ENCODE data around the gene SMO. TPM values are rescaled to one million over a fixed set of nuclear protein-coding genes. Genes with fewer than 3 reads are reported as not detected.
"Not testable (repeated sequence)": the region's sequence is repeated elsewhere in the genome, so short reads cannot be mapped to it uniquely, and the experiment has no call there.

The SMO gene
- total RNA-seq, 2 donors from 2014 or later: 4.7 to 9.9 TPM

GRCh38 chr7:129167817-129168216 lies 20.6 kb upstream of the SMO start:
- TF ChIP-seq, protein P1, sequence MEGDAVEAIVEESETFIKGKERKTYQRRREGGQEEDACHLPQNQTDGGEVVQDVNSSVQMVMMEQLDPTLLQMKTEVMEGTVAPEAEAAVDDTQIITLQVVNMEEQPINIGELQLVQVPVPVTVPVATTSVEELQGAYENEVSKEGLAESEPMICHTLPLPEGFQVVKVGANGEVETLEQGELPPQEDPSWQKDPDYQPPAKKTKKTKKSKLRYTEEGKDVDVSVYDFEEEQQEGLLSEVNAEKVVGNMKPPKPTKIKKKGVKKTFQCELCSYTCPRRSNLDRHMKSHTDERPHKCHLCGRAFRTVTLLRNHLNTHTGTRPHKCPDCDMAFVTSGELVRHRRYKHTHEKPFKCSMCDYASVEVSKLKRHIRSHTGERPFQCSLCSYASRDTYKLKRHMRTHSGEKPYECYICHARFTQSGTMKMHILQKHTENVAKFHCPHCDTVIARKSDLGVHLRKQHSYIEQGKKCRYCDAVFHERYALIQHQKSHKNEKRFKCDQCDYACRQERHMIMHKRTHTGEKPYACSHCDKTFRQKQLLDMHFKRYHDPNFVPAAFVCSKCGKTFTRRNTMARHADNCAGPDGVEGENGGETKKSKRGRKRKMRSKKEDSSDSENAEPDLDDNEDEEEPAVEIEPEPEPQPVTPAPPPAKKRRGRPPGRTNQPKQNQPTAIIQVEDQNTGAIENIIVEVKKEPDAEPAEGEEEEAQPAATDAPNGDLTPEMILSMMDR (IDR thresholded peaks at IDR 0.05): no peak
- no peak for DNase-seq (ENCODE audit: low spot score)
- H3K4me1 ChIP-seq: peaks cover 0 to 17% of the 10 kb centered on the region in 2 donors
- H3K27me3 ChIP-seq: no peaks in the 10 kb centered on the region
- H3K4me3 ChIP-seq: no peak overlapping the region
- no peaks in the 10 kb centered on the region for H3K9me3 ChIP-seq
- H3K27ac ChIP-seq: no peak overlapping the region
- H3K36me3 ChIP-seq: no peaks in the 10 kb centered on the region

DNA sequence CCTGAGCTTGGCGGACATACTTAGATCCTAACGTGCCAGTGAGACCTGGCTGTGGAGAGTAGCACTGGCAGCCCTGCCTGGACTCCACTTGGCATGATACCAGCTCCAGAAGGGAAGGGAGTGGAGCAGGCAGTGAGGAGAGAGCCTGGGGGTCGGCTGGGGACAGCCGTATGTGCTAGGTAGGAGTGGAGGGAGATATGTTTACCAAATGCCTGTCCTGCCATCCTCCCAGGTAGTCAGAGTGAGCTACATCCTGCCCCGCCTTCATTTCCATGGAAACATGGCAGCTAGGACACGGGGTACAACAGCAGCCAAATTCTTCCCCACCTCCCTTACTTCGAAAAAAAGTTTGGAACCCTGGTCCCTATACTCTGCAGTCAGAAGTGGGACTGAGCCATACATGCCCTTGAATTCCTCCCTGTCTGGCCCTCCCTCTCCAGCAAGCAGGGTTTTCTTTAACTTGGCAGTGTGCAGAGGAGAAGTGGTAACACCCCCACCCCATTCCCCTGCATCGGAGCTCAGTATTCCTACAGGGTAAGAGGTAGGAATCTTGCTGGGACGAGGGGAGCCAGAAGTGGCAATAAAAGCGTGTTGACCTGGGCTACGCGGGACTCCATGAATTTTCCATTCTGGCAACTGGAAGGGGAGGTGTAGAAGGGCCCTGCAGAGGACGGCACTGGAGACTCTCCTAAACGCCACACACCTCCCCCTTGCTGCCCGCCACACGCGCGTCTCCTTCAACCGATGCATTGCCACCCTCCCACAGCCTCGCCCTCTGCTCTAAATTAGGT lies 20.0 kb upstream of the SMO start:
- Histone ChIP-seq H3K27me3 (no peaks in the 10 kb centered on the region), H3K4me1 (peaks cover 0 to 17% of the 10 kb centered on the region in 2 donors), H3K9me3 (no peaks in the 10 kb centered on the region), H3K36me3 (no peaks in the 10 kb centered on the region), H3K4me3 (peak overlapping the region; percentile 39 to 56), H3K27ac (peak overlapping the region; percentile 13 to 60)
- TF ChIP-seq, protein P1 (IDR thresholded peaks at IDR 0.05): no peak
- no peak for DNase-seq (ENCODE audit: low spot score)

- Histone ChIP-seq H3K4me3 (peak overlapping the region; percentile 39 to 56), H3K9me3 (no peaks in the 10 kb centered on the region), H3K27ac (peak overlapping the region; percentile 26 to 60), H3K36me3 (no peaks in the 10 kb centered on the region), H3K4me1 (peaks cover 0 to 17% of the 10 kb centered on the region in 2 donors), H3K27me3 (no peaks in the 10 kb centered on the region)
- TF ChIP-seq, protein P1 (IDR thresholded peaks at IDR 0.05): no peak
- DNase-seq (ENCODE audit: low spot score): no peak
These were observed 19.2 kb upstream of the SMO start for GRCh38 chr7:129169171-129169671.

GRCh38 chr7:129169686-129170440 lies 18.6 kb upstream of the SMO start:
- Histone ChIP-seq H3K9me3 (no peaks in the 10 kb centered on the region), H3K4me3 (peak overlapping the region; percentile 39 to 56), H3K4me1 (peaks cover 0 to 17% of the 10 kb centered on the region in 2 donors), H3K27me3 (no peaks in the 10 kb centered on the region), H3K36me3 (no peaks in the 10 kb centered on the region), H3K27ac (peak overlapping the region; percentile 26 to 60)
- TF ChIP-seq, protein P1 (IDR thresholded peaks at IDR 0.05): no peak
- no peak for DNase-seq (ENCODE audit: low spot score)

GRCh38 chr7:129170441-129171021 lies 17.9 kb upstream of the SMO start:
- H3K4me3 ChIP-seq: no peak overlapping the region
- H3K27me3 ChIP-seq: no peaks in the 10 kb centered on the region
- no peak for DNase-seq (ENCODE audit: low spot score)
- H3K27ac ChIP-seq: no peak overlapping the region
- H3K36me3 ChIP-seq: no peaks in the 10 kb centered on the region
- TF ChIP-seq, protein P1 (IDR thresholded peaks at IDR 0.05): no peak
- H3K9me3 ChIP-seq: no peaks in the 10 kb centered on the region
- H3K4me1 ChIP-seq: peaks cover 0 to 17% of the 10 kb centered on the region in 2 donors

DNA sequence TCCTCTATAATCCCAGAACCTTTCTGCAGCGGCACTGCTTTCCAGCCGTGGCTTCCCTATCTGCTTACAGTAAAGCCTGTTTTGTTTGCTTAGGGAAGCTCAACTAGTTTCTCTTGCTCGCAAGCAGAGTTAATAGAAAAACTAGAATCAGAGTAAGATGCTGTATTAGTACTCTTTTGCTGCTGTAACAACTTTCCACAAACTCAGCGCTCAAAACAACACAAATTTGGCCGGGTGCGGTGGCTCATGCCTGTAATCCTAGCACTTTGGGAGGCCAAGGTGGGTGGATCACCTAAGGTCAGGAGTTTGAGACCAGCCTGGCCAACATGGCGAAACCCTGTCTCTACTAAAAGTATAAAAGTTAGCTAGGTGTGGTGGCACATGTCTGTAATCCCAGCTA lies 14.6 kb upstream of the SMO start:
- not testable (repeated sequence) for H3K27ac ChIP-seq; DNase-seq (ENCODE audit: low spot score); H3K36me3 ChIP-seq; H3K9me3 ChIP-seq; H3K4me3 ChIP-seq; H3K27me3 ChIP-seq
- peaks cover 0 to 11% of the 10 kb centered on the region in 2 donors for H3K4me1 ChIP-seq

Data from right atrium auricular region (tissue), 2 donors.